Stimulated activated CD4-positive, alpha-beta T cell treated with anti-CD3 and anti-CD28 coated beads, Interleukin-1b, Interleukin-23, amount 100 ng/mL, for 48 hours (primary cell): ENCODE measurements around the gene SWI5.

Source experiments
- DNase-seq: peaks from one replicate; pipeline ENCODE4 v3.0.0-alpha.2; 2020

The SWI5 gene

GRCh38 chr9:128321879-128322403 lies 45.9 kb downstream of the SWI5 start:
- DNase-seq = no peak

- peak; percentile 93 for DNase-seq
Observed at GRCh38 chr9:128322404-128323211, 46.5 kb downstream of the SWI5 start, which contains the start of the genes COQ4 and TRUB2. COQ4 (plus strand) TSS chr9:128322839; CDS start chr9:128322859, 20 bp downstream. TRUB2 (minus strand) TSS chr9:128322447; CDS start chr9:128322408, 39 bp downstream.

GRCh38 chr9:128323212-128323730 lies 47.2 kb downstream of the SWI5 start:
- no peak for DNase-seq

GRCh38 chr9:128323791-128324190 lies 47.7 kb downstream of the SWI5 start:
- DNase-seq = no peak

GRCh38 chr9:128324401-128324800 lies 48.3 kb downstream of the SWI5 start:
- no peak for DNase-seq

- DNase-seq = no peak
Observed at GRCh38 chr9:128325629-128326028, 49.6 kb downstream of the SWI5 start.

- DNase-seq = no peak
Observed at GRCh38 chr9:128333451-128333869, 57.4 kb downstream of the SWI5 start.

GRCh38 chr9:128335161-128335560 lies 59.1 kb downstream of the SWI5 start:
- no peak for DNase-seq

- no peak for DNase-seq
Observed at GRCh38 chr9:128335914-128336313, 59.8 kb downstream of the SWI5 start.

- DNase-seq = no peak
Observed at GRCh38 chr9:128337936-128338335, 61.9 kb downstream of the SWI5 start.
